K562 (cell line): ENCODE data around the gene MAML3. TPM values are rescaled to one million over a fixed set of nuclear protein-coding genes. Genes with fewer than 3 reads are reported as not detected.

ENCODE experiments used
- EWSR1 ChIP-seq: fragments of 450-650 bp; IDR thresholded peaks from 2 replicates; pipeline ENCODE4 v1.6.1; 2018; ENCODE audit warnings: borderline replicate concordance, mild to moderate bottlenecking, low read depth, moderate library complexity; ENCODE audit not compliant: partially characterized antibody
- STAT5B ChIP-seq: fragments of 250-450 bp; sonication (Bioruptor Pico); IDR thresholded peaks from 2 replicates; pipeline ENCODE4 v1.8.0; 2021; ENCODE audit warnings: mild to moderate bottlenecking, inconsistent platforms
- ZNF3 ChIP-seq: fragments of 250-450 bp; sonication (Bioruptor Pico); IDR thresholded peaks from 2 replicates; pipeline ENCODE4 v1.5.0; 2021; ENCODE audit warnings: mild to moderate bottlenecking, moderate library complexity
- polyA plus RNA-seq, 8 experiments: library from polyadenylated mRNA; depleted of rRNA in 4 of 8; stranded (reverse) in 5 of 8; unstranded in 3 of 8; fragments of >200 nt; fragmentation: Nextera tagmentation in 2 of 8; fragmentation: Illumina TruSeq in 1 of 8; extraction: Ambion mirVana in 2 of 8; extraction: Trizol in 1 of 8; gene quantifications; 2 replicates each; pipeline versions ENCODE4 v1.2.1 to v1.2.3, GENCODE V29; 2011 to 2014; ENCODE audit warnings: inconsistent platforms in 1 of 8, missing spikeins in 1 of 8
- total RNA-seq, 7 experiments: library from RNA; depleted of rRNA in 6 of 7; stranded (reverse); fragments of >200 nt in 6 of 7; fragmentation: Illumina TruSeq in 2 of 7; extraction: Trizol in 2 of 7; gene quantifications; 2 replicates each; pipeline versions ENCODE4 v1.2.1 to v1.2.3, GENCODE V29; 2011 to 2021; ENCODE audit warnings: low replicate concordance in 1 of 7
- TF ChIP-seq, protein P1 (sequence below), 2 experiments: IDR thresholded peaks in 1 of 2; conservative IDR thresholded peaks in 1 of 2; 2 replicates each; pipeline ENCODE4 v1.6.1; 2016; ENCODE audit warnings: low read depth in 2 of 2, mild to moderate bottlenecking in 1 of 2, missing compliant biosample characterization in 1 of 2, missing genetic modification characterization in 1 of 2, moderate library complexity in 1 of 2
- TF ChIP-seq, protein P2 (sequence below): sonication (generic); formaldehyde crosslinking; IDR thresholded peaks from 2 replicates; pipeline ENCODE4 v1.8.0; 2023; ENCODE audit warnings: missing genetic modification reagents, mild to moderate bottlenecking, borderline replicate concordance

MAML3 gene
- total and polyA plus RNA-seq, 9 of the 15 experiments (the other 6 are each of a cell fraction or from before 2014, with no cell fraction given) = 0.01 to 0.55 (median 0.25) TPM

DNA sequence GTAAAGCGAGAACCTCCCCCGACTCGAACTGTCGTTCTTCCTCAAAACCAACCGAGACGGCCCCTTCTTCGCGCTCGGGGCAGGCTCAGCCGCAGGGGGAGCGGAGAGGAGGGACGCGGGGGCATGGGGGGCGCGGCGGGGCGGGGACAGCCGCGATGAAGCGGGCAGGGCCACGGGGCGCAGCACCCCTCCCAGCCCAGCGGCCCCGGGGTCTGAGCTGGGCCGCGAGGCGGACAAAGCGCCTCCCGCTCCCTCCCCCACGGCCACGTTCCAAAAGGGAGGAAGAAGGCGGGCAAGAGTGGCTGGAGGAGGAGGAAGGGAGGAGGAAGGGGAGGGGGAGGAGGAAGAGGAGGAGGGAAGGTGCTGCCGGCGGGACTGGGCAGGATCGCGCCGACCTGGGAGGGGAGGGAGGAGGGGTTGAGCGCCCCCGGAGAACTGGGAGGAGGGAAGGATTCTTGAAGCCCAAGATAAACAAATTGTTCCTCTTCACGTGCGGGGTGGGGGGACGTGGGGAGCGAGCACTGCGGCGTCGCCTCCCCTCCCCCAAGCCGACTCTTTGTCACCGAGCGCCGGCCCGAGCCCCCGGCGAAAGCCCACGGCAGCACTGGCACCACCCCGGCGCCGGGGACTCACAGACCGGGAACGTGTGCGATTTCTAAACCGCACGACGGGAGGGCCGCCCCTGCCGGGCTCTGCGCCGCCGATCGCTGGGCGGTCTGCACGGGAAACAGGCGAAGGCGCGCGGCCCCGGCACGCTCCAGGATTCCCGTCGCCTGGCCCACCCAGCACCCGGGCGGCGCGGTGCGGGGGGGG is 2.9 kb downstream of the MAML3 start (continued):
- TF ChIP-seq, protein P1, sequence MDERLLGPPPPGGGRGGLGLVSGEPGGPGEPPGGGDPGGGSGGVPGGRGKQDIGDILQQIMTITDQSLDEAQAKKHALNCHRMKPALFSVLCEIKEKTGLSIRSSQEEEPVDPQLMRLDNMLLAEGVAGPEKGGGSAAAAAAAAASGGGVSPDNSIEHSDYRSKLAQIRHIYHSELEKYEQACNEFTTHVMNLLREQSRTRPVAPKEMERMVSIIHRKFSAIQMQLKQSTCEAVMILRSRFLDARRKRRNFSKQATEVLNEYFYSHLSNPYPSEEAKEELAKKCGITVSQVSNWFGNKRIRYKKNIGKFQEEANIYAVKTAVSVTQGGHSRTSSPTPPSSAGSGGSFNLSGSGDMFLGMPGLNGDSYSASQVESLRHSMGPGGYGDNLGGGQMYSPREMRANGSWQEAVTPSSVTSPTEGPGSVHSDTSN (CRISPR knock-in tag; IDR thresholded peaks at IDR 0.05; ENCODE audit: low read depth) = no peak
- TF ChIP-seq, protein P1 (tag; conservative IDR thresholded peaks at IDR 0.05; ENCODE audit: low read depth) = no peak
- TF ChIP-seq STAT5B (CRISPR knock-in tag) = no peak
- TF ChIP-seq, protein P2, sequence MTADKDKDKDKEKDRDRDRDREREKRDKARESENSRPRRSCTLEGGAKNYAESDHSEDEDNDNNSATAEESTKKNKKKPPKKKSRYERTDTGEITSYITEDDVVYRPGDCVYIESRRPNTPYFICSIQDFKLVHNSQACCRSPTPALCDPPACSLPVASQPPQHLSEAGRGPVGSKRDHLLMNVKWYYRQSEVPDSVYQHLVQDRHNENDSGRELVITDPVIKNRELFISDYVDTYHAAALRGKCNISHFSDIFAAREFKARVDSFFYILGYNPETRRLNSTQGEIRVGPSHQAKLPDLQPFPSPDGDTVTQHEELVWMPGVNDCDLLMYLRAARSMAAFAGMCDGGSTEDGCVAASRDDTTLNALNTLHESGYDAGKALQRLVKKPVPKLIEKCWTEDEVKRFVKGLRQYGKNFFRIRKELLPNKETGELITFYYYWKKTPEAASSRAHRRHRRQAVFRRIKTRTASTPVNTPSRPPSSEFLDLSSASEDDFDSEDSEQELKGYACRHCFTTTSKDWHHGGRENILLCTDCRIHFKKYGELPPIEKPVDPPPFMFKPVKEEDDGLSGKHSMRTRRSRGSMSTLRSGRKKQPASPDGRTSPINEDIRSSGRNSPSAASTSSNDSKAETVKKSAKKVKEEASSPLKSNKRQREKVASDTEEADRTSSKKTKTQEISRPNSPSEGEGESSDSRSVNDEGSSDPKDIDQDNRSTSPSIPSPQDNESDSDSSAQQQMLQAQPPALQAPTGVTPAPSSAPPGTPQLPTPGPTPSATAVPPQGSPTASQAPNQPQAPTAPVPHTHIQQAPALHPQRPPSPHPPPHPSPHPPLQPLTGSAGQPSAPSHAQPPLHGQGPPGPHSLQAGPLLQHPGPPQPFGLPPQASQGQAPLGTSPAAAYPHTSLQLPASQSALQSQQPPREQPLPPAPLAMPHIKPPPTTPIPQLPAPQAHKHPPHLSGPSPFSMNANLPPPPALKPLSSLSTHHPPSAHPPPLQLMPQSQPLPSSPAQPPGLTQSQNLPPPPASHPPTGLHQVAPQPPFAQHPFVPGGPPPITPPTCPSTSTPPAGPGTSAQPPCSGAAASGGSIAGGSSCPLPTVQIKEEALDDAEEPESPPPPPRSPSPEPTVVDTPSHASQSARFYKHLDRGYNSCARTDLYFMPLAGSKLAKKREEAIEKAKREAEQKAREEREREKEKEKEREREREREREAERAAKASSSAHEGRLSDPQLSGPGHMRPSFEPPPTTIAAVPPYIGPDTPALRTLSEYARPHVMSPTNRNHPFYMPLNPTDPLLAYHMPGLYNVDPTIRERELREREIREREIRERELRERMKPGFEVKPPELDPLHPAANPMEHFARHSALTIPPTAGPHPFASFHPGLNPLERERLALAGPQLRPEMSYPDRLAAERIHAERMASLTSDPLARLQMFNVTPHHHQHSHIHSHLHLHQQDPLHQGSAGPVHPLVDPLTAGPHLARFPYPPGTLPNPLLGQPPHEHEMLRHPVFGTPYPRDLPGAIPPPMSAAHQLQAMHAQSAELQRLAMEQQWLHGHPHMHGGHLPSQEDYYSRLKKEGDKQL (CRISPR knock-in tag) = no peak
- TF ChIP-seq ZNF3 (CRISPR knock-in tag) = no peak
- no peak for TF ChIP-seq EWSR1
